ENCODE data around the gene LRP8.

GRCh38 chr1:53346814-53347176 is 18.9 kb upstream of the LRP8 start:
- TF ChIP-seq POLR2A (IDR thresholded peaks at IDR 0.05) (no peak), POLR2AphosphoS5 (IDR thresholded peaks at IDR 0.05; ENCODE audit: insufficient read depth in 1 of 2, low read depth in 1 of 2) (no peak)
